Measurements from ENCODE around the gene APOC3. TPM values are rescaled to one million over a fixed set of nuclear protein-coding genes. Genes with fewer than 3 reads are reported as not detected.

Gene APOC3
- total and polyA plus RNA-seq, 9 of the 15 experiments (the other 6 are each of a cell fraction or from before 2014, with no cell fraction given), result 1.1 TPM; not detected in 8

GRCh38 chr11:116786966-116787365 lies 42.7 kb upstream of the APOC3 start (continued):
- TF ChIP-seq PREB (CRISPR knock-in tag; IDR thresholded peaks at IDR 0.05) (no peak), NONO (IDR thresholded peaks at IDR 0.05; ENCODE audit: low read depth in 2 of 2, low read length in 1 of 2) (no peak), MLX (CRISPR knock-in tag; conservative IDR thresholded peaks at IDR 0.05) (no peak)

GRCh38 chr11:116787436-116787785 lies 42.3 kb upstream of the APOC3 start:
- peak overlapping the region; percentile 99 for H2AFZ ChIP-seq (ENCODE audit: low read depth, low read length)
- FAIRE-seq (no peak), DNase-seq (ENCODE audit: extremely low read depth in 1 of 4, low spot score in 3 of 4) (no peak), ATAC-seq (peak; percentile 7; the same call in 1 of the 3 replicates)
- peaks cover 45% of the 10 kb centered on the region for H3K36me3 ChIP-seq (ENCODE audit: control insufficient read depth, insufficient read depth, low read length)
- H3K27ac ChIP-seq (ENCODE audit: extremely low read depth, low read depth, low read length), result peak overlapping the region; percentile 60; the same call in 2 of the 3 replicates
- H3K4me2 ChIP-seq (ENCODE audit: insufficient read depth, low read length), result peak overlapping the region; percentile 92
- H3K4me1 ChIP-seq (replicated peaks in 1 of 2; ENCODE audit: control insufficient read depth in 2 of 2, insufficient read depth in 2 of 2, low read length in 2 of 2), result peaks cover 22 to 29% of the 10 kb centered on the region in 2 experiments; a peak in 4 of 5 replicates
- no peaks in the 10 kb centered on the region for H4K20me1 ChIP-seq (replicated peaks; ENCODE audit: control insufficient read depth, insufficient read depth, low read length)
- peak overlapping the region; percentile 98 for H3K4me3 ChIP-seq
- POLR2A ChIA-PET, result interaction anchor here (0.6 to 2.8 kb wide), 7 partner anchors 10 to 441 kb away, joined by 3 to 15 read pairs (median 3); no protein-coding TSS in a partner anchor
- no peaks in the 10 kb centered on the region for H3K27me3 ChIP-seq (ENCODE audit: control insufficient read depth in 2 of 2, insufficient read depth in 2 of 2, low read length in 2 of 2)
- intact Hi-C loops (cut with micrococcal nuclease) (no loop called here), in situ Hi-C loops (cut with MboI) (loop anchor here (5.0 kb wide), 1 partner anchor 315 kb away; no protein-coding TSS in a partner anchor)
- no TSS peak for BruUV-seq (replicated peaks)
- CTCF ChIA-PET (ENCODE audit: low intra/inter-chr PET ratio), result no interaction called here
- no peaks in the 10 kb centered on the region for H3K9me3 ChIP-seq (replicated peaks; ENCODE audit: control insufficient read depth, insufficient read depth, low read depth, low read length)
- TF ChIP-seq BRCA1 (IDR thresholded peaks at IDR 0.05) (no peak), BRCA1 (CRISPR knock-in tag; IDR thresholded peaks at IDR 0.05) (no peak), ZNF140 (CRISPR knock-in tag; IDR thresholded peaks at IDR 0.05) (no peak), ZKSCAN8 (CRISPR knock-in tag; IDR thresholded peaks at IDR 0.05) (no peak), HNRNPK (IDR thresholded peaks at IDR 0.05; ENCODE audit: low read depth, low read length, poor library complexity, severe bottlenecking) (no peak), ZNF311 (CRISPR knock-in tag; IDR thresholded peaks at IDR 0.05) (no peak), FOXA3 (CRISPR knock-in tag; conservative IDR thresholded peaks at IDR 0.05 in 1 of 2, IDR thresholded peaks at IDR 0.05 in 1 of 2) (no peak), CBFA2T2 (conservative IDR thresholded peaks at IDR 0.05) (no peak)
- TF ChIP-seq, protein P1, sequence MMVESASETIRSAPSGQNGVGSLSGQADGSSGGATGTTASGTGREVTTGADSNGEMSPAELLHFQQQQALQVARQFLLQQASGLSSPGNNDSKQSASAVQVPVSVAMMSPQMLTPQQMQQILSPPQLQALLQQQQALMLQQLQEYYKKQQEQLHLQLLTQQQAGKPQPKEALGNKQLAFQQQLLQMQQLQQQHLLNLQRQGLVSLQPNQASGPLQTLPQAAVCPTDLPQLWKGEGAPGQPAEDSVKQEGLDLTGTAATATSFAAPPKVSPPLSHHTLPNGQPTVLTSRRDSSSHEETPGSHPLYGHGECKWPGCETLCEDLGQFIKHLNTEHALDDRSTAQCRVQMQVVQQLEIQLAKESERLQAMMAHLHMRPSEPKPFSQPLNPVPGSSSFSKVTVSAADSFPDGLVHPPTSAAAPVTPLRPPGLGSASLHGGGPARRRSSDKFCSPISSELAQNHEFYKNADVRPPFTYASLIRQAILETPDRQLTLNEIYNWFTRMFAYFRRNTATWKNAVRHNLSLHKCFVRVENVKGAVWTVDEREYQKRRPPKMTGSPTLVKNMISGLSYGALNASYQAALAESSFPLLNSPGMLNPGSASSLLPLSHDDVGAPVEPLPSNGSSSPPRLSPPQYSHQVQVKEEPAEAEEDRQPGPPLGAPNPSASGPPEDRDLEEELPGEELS (CRISPR knock-in tag; IDR thresholded peaks at IDR 0.05; ENCODE audit: borderline replicate concordance), result no peak
- TF ChIP-seq, protein P2, sequence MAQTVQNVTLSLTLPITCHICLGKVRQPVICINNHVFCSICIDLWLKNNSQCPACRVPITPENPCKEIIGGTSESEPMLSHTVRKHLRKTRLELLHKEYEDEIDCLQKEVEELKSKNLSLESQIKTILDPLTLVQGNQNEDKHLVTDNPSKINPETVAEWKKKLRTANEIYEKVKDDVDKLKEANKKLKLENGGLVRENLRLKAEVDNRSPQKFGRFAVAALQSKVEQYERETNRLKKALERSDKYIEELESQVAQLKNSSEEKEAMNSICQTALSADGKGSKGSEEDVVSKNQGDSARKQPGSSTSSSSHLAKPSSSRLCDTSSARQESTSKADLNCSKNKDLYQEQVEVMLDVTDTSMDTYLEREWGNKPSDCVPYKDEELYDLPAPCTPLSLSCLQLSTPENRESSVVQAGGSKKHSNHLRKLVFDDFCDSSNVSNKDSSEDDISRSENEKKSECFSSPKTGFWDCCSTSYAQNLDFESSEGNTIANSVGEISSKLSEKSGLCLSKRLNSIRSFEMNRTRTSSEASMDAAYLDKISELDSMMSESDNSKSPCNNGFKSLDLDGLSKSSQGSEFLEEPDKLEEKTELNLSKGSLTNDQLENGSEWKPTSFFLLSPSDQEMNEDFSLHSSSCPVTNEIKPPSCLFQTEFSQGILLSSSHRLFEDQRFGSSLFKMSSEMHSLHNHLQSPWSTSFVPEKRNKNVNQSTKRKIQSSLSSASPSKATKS (CRISPR knock-in tag; IDR thresholded peaks at IDR 0.05), result no peak
- H3K9ac ChIP-seq (ENCODE audit: insufficient read depth in 1 of 2, low read depth in 2 of 2, low read length in 2 of 2), result peak overlapping the region; percentile 88 to 94
- WGBS (ENCODE audit: insufficient coverage, low coverage, missing lambda C conversion rate), result under 1% methylated on average over 15 of the region's 15 CpGs
- peaks cover 24% of the 10 kb centered on the region for H3K79me2 ChIP-seq (ENCODE audit: control insufficient read depth, insufficient read depth, low read length)
- H3K9me1 ChIP-seq (ENCODE audit: control insufficient read depth, insufficient read depth, low read length), result no peaks in the 10 kb centered on the region

Measured in K562 (cell line).